WTC11 (cell line): ENCODE measurements around the gene COL20A1. TPM values are rescaled to one million over a fixed set of nuclear protein-coding genes. Genes with fewer than 3 reads are reported as not detected.
A peak's percentile ranks its signal among the peaks of the same experiment; 100 is the strongest.

ENCODE experiments used
- ATAC-seq: fragments of 200-7000 bp; cut with Tn5 transposase; 2 replicates; pipeline ENCODE4 v1.10.0; 2021; ENCODE audit warnings: mild to moderate bottlenecking, moderate library complexity
- CTCF ChIA-PET: fragments of 300-600 bp; sonication (Branson Sonifier 250); formaldehyde crosslinking; loops from one replicate; lab custom pipeline; 2021; ENCODE audit warnings: antibody characterized with exemption; lab: Charles Lee
- POLR2A ChIA-PET: fragments of 350-600 bp; sonication (Branson Sonifier 250); formaldehyde crosslinking; loops from one replicate; lab custom pipeline; 2021; ENCODE audit warnings: antibody characterized with exemption; lab: Charles Lee
- DNase-seq: peaks from one replicate; pipeline ENCODE4 v3.0.0; 2021; ENCODE audit warnings: low spot score
- H3K27ac Mint-ChIP-seq: 2 replicates; pipeline ENCODE4 v1.8.0; 2021; ENCODE audit warnings: mixed read lengths
- H3K27me3 Mint-ChIP-seq: 2 replicates; pipeline ENCODE4 v1.8.0; 2021; ENCODE audit warnings: low read depth, mild to moderate bottlenecking, moderate library complexity, mixed read lengths
- H3K36me3 Mint-ChIP-seq: 2 replicates; pipeline ENCODE4 v1.8.0; 2021; ENCODE audit warnings: mixed read lengths
- H3K4me1 Mint-ChIP-seq: 2 replicates; pipeline ENCODE4 v1.8.0; 2022; ENCODE audit warnings: mixed read lengths
- H3K4me3 Mint-ChIP-seq: 2 replicates; pipeline ENCODE4 v1.8.0; 2021; ENCODE audit warnings: mild to moderate bottlenecking, moderate library complexity, mixed read lengths
- H3K9me3 Mint-ChIP-seq: 2 replicates; pipeline ENCODE4 v1.8.0; 2021; ENCODE audit warnings: mixed read lengths
- AR ChIP-seq: fragments of 250-450 bp; sonication (Bioruptor Pico); IDR thresholded peaks from 2 replicates; pipeline ENCODE4 v1.9.0; 2021; ENCODE audit warnings: mild to moderate bottlenecking
- ATF1 ChIP-seq: sonication (generic); formaldehyde crosslinking; IDR thresholded peaks from 2 replicates; pipeline ENCODE4 v1.8.1; 2023; ENCODE audit warnings: mild to moderate bottlenecking, moderate library complexity, missing genetic modification reagents
- ATF3 ChIP-seq: sonication (generic); formaldehyde crosslinking; conservative IDR thresholded peaks from 2 replicates; pipeline ENCODE4 v1.8.1; 2022; ENCODE audit warnings: mild to moderate bottlenecking, missing genetic modification reagents
- E2F4 ChIP-seq: sonication (generic); formaldehyde crosslinking; IDR thresholded peaks from 2 replicates; pipeline ENCODE4 v1.8.1; 2022; ENCODE audit warnings: low read depth, mild to moderate bottlenecking, moderate library complexity, missing genetic modification reagents, borderline replicate concordance
- E2F5 ChIP-seq: sonication (generic); formaldehyde crosslinking; IDR thresholded peaks from 2 replicates; pipeline ENCODE4 v1.8.1; 2022; ENCODE audit warnings: mild to moderate bottlenecking, moderate library complexity, missing genetic modification reagents
- ELF4 ChIP-seq: sonication (generic); formaldehyde crosslinking; IDR thresholded peaks from 2 replicates; pipeline ENCODE4 v1.8.1; 2022; ENCODE audit warnings: low read depth, mild to moderate bottlenecking, moderate library complexity, missing genetic modification reagents
- FOXP1 ChIP-seq: sonication (generic); formaldehyde crosslinking; IDR thresholded peaks from 2 replicates; pipeline ENCODE4 v1.8.0; 2022; ENCODE audit warnings: missing genetic modification reagents, mild to moderate bottlenecking, moderate library complexity, borderline replicate concordance
- GABPB1 ChIP-seq: sonication (generic); formaldehyde crosslinking; IDR thresholded peaks from 2 replicates; pipeline ENCODE4 v1.8.1; 2023; ENCODE audit warnings: mild to moderate bottlenecking, missing genetic modification reagents
- GTF2I ChIP-seq: fragments of 250-450 bp; sonication (Bioruptor Pico); conservative IDR thresholded peaks from 2 replicates; pipeline ENCODE4 v1.4.0; 2021; ENCODE audit warnings: mild to moderate bottlenecking
- MXD4 ChIP-seq: fragments of 250-450 bp; sonication (Bioruptor Pico); IDR thresholded peaks from 2 replicates; pipeline ENCODE4 v1.8.0; 2021; ENCODE audit warnings: mild to moderate bottlenecking, moderate library complexity, borderline replicate concordance
- NFYB ChIP-seq: sonication (generic); formaldehyde crosslinking; conservative IDR thresholded peaks from 2 replicates; pipeline ENCODE4 v1.8.0; 2022; ENCODE audit warnings: low read depth, missing genetic modification reagents
- PREB ChIP-seq: sonication (generic); formaldehyde crosslinking; IDR thresholded peaks from 2 replicates; pipeline ENCODE4 v1.8.1; 2022; ENCODE audit warnings: mild to moderate bottlenecking, missing genetic modification reagents, moderate library complexity, borderline replicate concordance
- PRRX2 ChIP-seq: fragments of 250-450 bp; sonication (Bioruptor Pico); IDR thresholded peaks from 2 replicates; pipeline ENCODE4 v1.8.0; 2021; ENCODE audit warnings: mild to moderate bottlenecking
- SP1 ChIP-seq: sonication (generic); formaldehyde crosslinking; conservative IDR thresholded peaks from 2 replicates; pipeline ENCODE4 v1.8.1; 2022; ENCODE audit warnings: missing genetic modification reagents
- USF2 ChIP-seq: sonication (generic); formaldehyde crosslinking; IDR thresholded peaks from 2 replicates; pipeline ENCODE4 v1.8.1; 2023; ENCODE audit warnings: mild to moderate bottlenecking, missing genetic modification reagents, moderate library complexity
- ZBTB21 ChIP-seq: sonication (generic); formaldehyde crosslinking; IDR thresholded peaks from 2 replicates; pipeline ENCODE4 v1.8.1; 2023; ENCODE audit warnings: mild to moderate bottlenecking, missing genetic modification reagents, borderline replicate concordance
- ZNF121 ChIP-seq: sonication (generic); formaldehyde crosslinking; IDR thresholded peaks from 2 replicates; pipeline ENCODE4 v1.8.0; 2023; ENCODE audit warnings: missing genetic modification reagents
- ZNF512 ChIP-seq: sonication (generic); formaldehyde crosslinking; IDR thresholded peaks from 2 replicates; pipeline ENCODE4 v1.8.1; 2022; ENCODE audit warnings: missing genetic modification reagents, borderline replicate concordance
- total RNA-seq: library from RNA; stranded (reverse); gene quantifications from 3 replicates; pipeline ENCODE4 v1.2.3, GENCODE V29; 2021

COL20A1 gene
- total RNA-seq, 1 experiment from 2014 or later: 1.3 TPM

- TF ChIP-seq E2F4 (CRISPR knock-in tag): peak; percentile 53; the same call in 1 of the 2 replicates
- TF ChIP-seq, all 79 proteins: peak for 3
Observed at GRCh38 chr20:63309261-63310071, 16.5 kb downstream of the COL20A1 start (continued).

GRCh38 chr20:63310265-63310991 lies 17.4 kb downstream of the COL20A1 start:
- ChIA-PET POLR2A (interaction anchor here (1.3 to 1.6 kb wide), 2 partner anchors 20 to 67 kb away, joined by 3 to 4 read pairs; no protein-coding TSS in a partner anchor), CTCF (interaction anchor here (1.1 to 4.9 kb wide), 32 partner anchors 9 to 278 kb away, joined by 3 to 191 read pairs (median 9); partner anchors contain the start of genes ARFGAP1, CHRNA4 and COL20A1)
- Mint-ChIP-seq H3K9me3 (no peaks in the 10 kb centered on the region), H3K4me1 (no peaks in the 10 kb centered on the region), H3K4me3 (no peak overlapping the region), H3K36me3 (no peaks in the 10 kb centered on the region), H3K27me3 (no peaks in the 10 kb centered on the region), H3K27ac (no peak overlapping the region)
- no peak for TF ChIP-seq ZBTB21 (CRISPR knock-in tag)
- TF ChIP-seq E2F4 (CRISPR knock-in tag): no peak
- TF ChIP-seq AR (CRISPR knock-in tag): no peak
- TF ChIP-seq MXD4: no peak
- TF ChIP-seq USF2: no peak
- TF ChIP-seq FOXP1 (CRISPR knock-in tag): no peak
- no peak for TF ChIP-seq GABPB1 (CRISPR knock-in tag)
- TF ChIP-seq ZNF121 (CRISPR knock-in tag): no peak
- no peak for TF ChIP-seq SP1
- no peak for TF ChIP-seq ATF3 (CRISPR knock-in tag)
- TF ChIP-seq ZNF512 (CRISPR knock-in tag): no peak
- no peak for TF ChIP-seq NFYB
- TF ChIP-seq PRRX2 (CRISPR knock-in tag): no peak
- no peak for TF ChIP-seq ELF4 (CRISPR knock-in tag)
- TF ChIP-seq E2F5 (CRISPR knock-in tag): no peak
- TF ChIP-seq PREB (CRISPR knock-in tag): no peak
- no peak for TF ChIP-seq GTF2I (CRISPR knock-in tag)
- no peak for TF ChIP-seq ATF1
- ATAC-seq (no peak), DNase-seq (no peak)
